Karpas-422 (cell line): ENCODE data around the gene EIF3A. TPM values are rescaled to one million over a fixed set of nuclear protein-coding genes. Genes with fewer than 3 reads are reported as not detected.
"Not testable (repeated sequence)": the region's sequence is repeated elsewhere in the genome, so short reads cannot be mapped to it uniquely, and the experiment has no call there.

Experiments used
- DNase-seq: peaks from one replicate; pipeline ENCODE4 v3.0.0-alpha.2; 2015
- H2AFZ ChIP-seq: fragments of 200-600 bp; sonication (generic); 2 replicates; pipeline ENCODE4 v1.6.1; 2014; ENCODE audit warnings: antibody characterized with exemption, low read length, mixed read lengths
- H3K27ac ChIP-seq: fragments of 200-600 bp; sonication (generic); 2 replicates; pipeline ENCODE4 v1.5.1; 2014; ENCODE audit warnings: mild to moderate bottlenecking, low read length, moderate library complexity
- H3K27me3 ChIP-seq: fragments of 200-600 bp; sonication (generic); 2 replicates; pipeline ENCODE4 v1.6.1; 2014; ENCODE audit warnings: low read length, mixed read lengths
- H3K36me3 ChIP-seq: fragments of 200-600 bp; sonication (generic); 2 replicates; pipeline ENCODE4 v1.6.1; 2014; ENCODE audit warnings: low read length, mixed read lengths; ENCODE audit not compliant: insufficient read depth
- H3K4me1 ChIP-seq: fragments of 200-600 bp; sonication (generic); 2 replicates; pipeline ENCODE4 v1.6.1; 2014; ENCODE audit warnings: mild to moderate bottlenecking, low read length, mixed read lengths
- H3K4me2 ChIP-seq: fragments of 200-600 bp; sonication (generic); 2 replicates; pipeline ENCODE4 v1.6.1; 2014; ENCODE audit warnings: low read length, low read depth, mild to moderate bottlenecking; ENCODE audit not compliant: poor library complexity, severe bottlenecking
- H3K4me3 ChIP-seq: fragments of 200-600 bp; sonication (generic); 2 replicates; pipeline ENCODE4 v1.5.1; 2014; ENCODE audit warnings: mild to moderate bottlenecking, antibody characterized with exemption, low read length, mixed read lengths
- H3K79me2 ChIP-seq: fragments of 200-600 bp; sonication (generic); 2 replicates; pipeline ENCODE4 v1.6.1; 2014; ENCODE audit warnings: mild to moderate bottlenecking, low read length, mixed read lengths
- H3K9ac ChIP-seq: fragments of 200-600 bp; sonication (generic); 2 replicates; pipeline ENCODE4 v1.6.0; 2014; ENCODE audit warnings: low read length
- H3K9me2 ChIP-seq: fragments of 200-600 bp; sonication (generic), shearing (Covaris generic); replicated peaks from 2 replicates; pipeline ENCODE4 v1.6.0; 2014; ENCODE audit warnings: mild to moderate bottlenecking, low read length, moderate library complexity; ENCODE audit not compliant: insufficient read depth
- H3K9me3 ChIP-seq: fragments of 300-700, 200-600 bp; sonication (generic); 2 replicates; pipeline ENCODE4 v1.6.1; 2014; ENCODE audit warnings: low read length, mixed read lengths
- H4K20me1 ChIP-seq: fragments of 200-600 bp; sonication (generic); 2 replicates; pipeline ENCODE4 v1.6.1; 2014; ENCODE audit warnings: mild to moderate bottlenecking, antibody characterized with exemption, low read length, low read depth; ENCODE audit not compliant: insufficient read depth
- total RNA-seq: library from RNA; depleted of rRNA; stranded (reverse); fragments of >200 nt; shearing (Covaris generic); gene quantifications from 2 replicates; pipeline ENCODE4 v1.2.3, GENCODE V29; 2014; ENCODE audit warnings: low replicate concordance

Gene EIF3A
- total RNA-seq, 1 experiment from 2014 or later, result 92.1 TPM

DNA sequence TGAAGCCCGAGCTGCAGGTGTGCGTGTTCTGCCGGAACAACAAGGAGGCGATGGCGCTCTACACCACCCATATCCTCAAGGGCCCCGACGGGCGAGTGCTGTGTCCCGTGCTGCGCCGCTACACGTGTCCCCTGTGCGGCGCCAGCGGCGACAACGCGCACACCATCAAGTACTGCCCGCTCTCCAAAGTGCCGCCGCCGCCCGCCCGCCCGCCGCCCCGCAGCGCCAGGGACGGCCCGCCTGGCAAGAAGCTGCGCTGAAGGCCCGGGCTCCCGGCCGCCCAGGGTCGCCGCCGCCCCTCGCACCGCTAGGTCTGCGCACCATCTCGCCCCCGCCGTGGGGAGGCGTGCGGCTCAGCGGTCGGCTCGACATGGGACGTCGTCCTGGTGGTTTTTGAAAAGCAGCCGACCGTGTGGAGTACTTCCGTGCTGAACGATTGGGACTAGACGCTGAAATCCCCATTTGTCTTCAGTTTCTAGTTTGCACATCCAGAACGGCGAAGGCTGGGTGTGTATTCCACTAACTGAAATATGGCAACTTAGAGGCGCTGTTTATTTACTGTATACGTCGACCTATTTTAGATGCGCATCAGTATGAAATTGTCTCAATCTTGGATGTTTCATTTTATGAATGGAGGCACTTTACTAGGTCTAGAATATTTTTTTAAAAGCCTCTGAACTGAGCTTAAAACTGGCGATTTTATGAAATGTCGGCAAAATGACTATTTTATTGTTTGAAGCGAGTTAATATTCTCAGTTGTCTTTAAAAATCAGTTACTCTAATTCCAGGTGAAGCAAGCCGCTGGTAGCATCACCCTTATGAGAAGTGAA, 50.0 kb downstream of the EIF3A start:
- DNase-seq, result peak; percentile 91
- H3K9me3 ChIP-seq, result no peaks in the 10 kb centered on the region
- H2AFZ ChIP-seq, result no peak overlapping the region
- peaks cover 25% of the 10 kb centered on the region for H4K20me1 ChIP-seq
- H3K36me3 ChIP-seq, result peaks cover 17% of the 10 kb centered on the region
- peaks cover 5% of the 10 kb centered on the region for H3K79me2 ChIP-seq
- peak overlapping the region; percentile 78 for H3K4me2 ChIP-seq
- no peaks in the 10 kb centered on the region for H3K27me3 ChIP-seq
- H3K4me1 ChIP-seq, result peaks cover 49% of the 10 kb centered on the region
- no peaks in the 10 kb centered on the region for H3K9me2 ChIP-seq
- H3K4me3 ChIP-seq, result peak overlapping the region; percentile 59
- peak overlapping the region; percentile 71 for H3K9ac ChIP-seq
- H3K27ac ChIP-seq, result peak overlapping the region; percentile 66

DNA sequence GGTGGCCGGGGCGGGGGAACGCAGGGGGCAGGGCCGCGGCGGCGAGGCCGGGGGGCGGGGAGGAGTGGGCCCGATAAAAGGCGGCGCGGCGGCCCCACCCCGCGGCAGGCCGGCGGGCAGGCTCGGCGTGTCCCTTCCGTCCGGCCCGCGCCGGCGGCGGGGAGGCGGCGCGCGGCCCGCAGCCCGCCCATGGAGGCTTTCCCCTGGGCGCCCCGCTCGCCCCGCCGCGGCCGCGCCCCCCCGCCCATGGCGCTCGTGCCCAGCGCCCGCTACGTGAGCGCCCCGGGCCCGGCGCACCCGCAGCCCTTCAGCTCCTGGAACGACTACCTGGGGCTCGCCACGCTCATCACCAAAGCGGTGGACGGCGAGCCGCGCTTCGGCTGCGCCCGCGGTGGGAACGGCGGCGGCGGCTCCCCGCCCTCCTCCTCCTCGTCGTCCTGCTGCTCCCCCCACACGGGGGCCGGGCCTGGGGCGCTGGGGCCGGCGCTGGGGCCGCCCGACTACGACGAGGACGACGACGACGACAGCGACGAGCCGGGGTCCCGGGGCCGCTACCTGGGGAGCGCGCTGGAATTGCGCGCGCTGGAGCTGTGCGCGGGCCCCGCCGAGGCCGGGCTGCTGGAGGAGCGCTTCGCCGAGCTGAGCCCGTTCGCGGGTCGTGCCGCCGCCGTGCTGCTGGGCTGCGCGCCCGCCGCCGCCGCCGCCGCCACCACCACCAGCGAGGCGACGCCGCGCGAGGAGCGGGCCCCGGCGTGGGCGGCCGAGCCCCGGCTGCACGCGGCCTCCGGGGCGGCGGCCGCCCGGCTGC, 50.8 kb downstream of the EIF3A start, which contains the start of gene NANOS1:
Gene NANOS1, plus strand, starts transcription at position 102 of the 808 bp plus-strand sequence. Its CDS starts 88 bp downstream, at position 190.
- H3K27me3 ChIP-seq, result no peaks in the 10 kb centered on the region
- peaks cover 49% of the 10 kb centered on the region for H3K4me1 ChIP-seq
- peaks cover 25% of the 10 kb centered on the region for H4K20me1 ChIP-seq
- DNase-seq, result no peak
- H3K9me2 ChIP-seq, result no peaks in the 10 kb centered on the region
- H3K4me2 ChIP-seq, result peak within 1 kb of the TSS; percentile 78
- H3K79me2 ChIP-seq, result peaks cover 5% of the 10 kb centered on the region
- peaks cover 16% of the 10 kb centered on the region for H3K36me3 ChIP-seq
- peak within 1 kb of the TSS; percentile 66 for H3K27ac ChIP-seq
- no peak within 1 kb of the TSS for H2AFZ ChIP-seq
- peak within 1 kb of the TSS; percentile 62 for H3K4me3 ChIP-seq
- no peaks in the 10 kb centered on the region for H3K9me3 ChIP-seq
- H3K9ac ChIP-seq, result peak within 1 kb of the TSS; percentile 71

DNA sequence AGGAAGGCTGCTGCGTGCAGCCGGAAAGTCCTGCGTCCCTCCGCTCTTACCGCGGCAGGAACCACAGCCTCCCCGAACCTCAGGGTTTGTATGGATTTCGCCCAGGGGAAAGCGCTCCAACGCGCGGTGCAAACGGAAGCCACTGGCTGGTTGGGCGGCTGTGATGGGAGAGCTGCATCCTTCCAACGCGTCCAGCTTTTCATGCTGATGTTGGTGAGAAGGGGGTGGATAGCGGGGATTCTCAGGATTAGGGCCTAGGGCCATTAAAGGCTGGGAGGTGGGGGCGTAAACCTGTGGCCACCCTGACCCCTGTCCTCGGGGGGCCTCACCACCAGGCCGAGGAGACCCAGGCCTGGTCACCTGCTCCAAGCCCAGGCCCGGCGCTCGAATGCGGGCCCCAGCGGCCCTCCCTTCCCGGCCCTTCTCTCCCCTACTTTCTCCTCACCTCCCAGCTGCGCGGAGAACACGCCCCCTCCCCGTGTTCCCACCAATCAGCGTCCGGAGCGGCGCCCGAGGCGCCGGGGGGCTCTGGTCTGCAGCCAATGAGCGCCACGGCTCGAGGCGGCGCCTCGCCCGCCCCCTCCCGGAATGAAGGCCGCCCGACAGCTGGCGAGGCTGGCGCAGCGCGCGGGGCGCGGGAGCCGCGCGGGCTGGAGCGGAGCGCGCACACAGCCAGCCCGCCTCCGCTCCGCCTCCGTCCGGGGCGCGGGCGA, 51.6 kb downstream of the EIF3A start:
- no peak overlapping the region for H2AFZ ChIP-seq
- no peak overlapping the region for H3K27ac ChIP-seq
- peaks cover 18% of the 10 kb centered on the region for H4K20me1 ChIP-seq
- peak; percentile 95 for DNase-seq
- no peak overlapping the region for H3K9ac ChIP-seq
- H3K79me2 ChIP-seq, result peaks cover 4% of the 10 kb centered on the region
- H3K4me3 ChIP-seq, result no peak overlapping the region
- H3K36me3 ChIP-seq, result peaks cover 9% of the 10 kb centered on the region
- H3K9me2 ChIP-seq, result no peaks in the 10 kb centered on the region
- H3K27me3 ChIP-seq, result no peaks in the 10 kb centered on the region
- peak overlapping the region; percentile 6 for H3K4me2 ChIP-seq
- peaks cover 41% of the 10 kb centered on the region for H3K4me1 ChIP-seq
- H3K9me3 ChIP-seq, result no peaks in the 10 kb centered on the region

DNA sequence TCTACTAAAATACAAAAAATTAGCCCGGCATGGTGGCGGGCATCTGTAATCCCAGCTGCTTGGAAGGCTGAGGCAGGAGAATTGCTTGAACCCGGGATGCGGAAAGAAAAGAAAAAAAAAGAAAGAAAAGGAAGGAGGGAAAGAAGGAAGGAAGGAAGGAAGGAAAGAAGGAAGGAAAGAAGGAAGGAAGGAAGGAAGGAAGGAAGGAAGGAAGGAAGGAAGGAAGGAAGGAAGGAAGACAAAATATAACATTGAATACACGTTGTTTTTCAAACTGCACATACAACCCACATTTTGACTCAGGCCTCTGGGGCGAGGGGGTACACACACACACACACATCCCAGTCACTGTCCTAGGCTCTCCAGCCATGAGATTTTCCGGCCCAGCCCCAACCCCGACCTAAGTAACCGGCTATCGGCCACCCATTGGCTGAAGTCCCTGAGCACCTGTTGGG, 52.1 kb downstream of the EIF3A start:
- not testable (repeated sequence) for H3K4me2 ChIP-seq, H2AFZ ChIP-seq, H3K9ac ChIP-seq, H3K27me3 ChIP-seq, H3K9me3 ChIP-seq, H3K9me2 ChIP-seq, H3K27ac ChIP-seq, DNase-seq, H3K36me3 ChIP-seq, H3K79me2 ChIP-seq, H3K4me3 ChIP-seq
- Histone ChIP-seq H3K4me1 (peaks cover 35% of the 10 kb centered on the region), H4K20me1 (peaks cover 14% of the 10 kb centered on the region; the same call in 1 of the 2 replicates)

GRCh38 chr10:119026301-119027110, 54.1 kb downstream of the EIF3A start:
- Histone ChIP-seq H4K20me1 (peaks cover 3% of the 10 kb centered on the region; the same call in 1 of the 2 replicates), H3K27ac (no peak overlapping the region), H3K9me3 (no peaks in the 10 kb centered on the region), H2AFZ (no peak overlapping the region), H3K79me2 (no peaks in the 10 kb centered on the region), H3K27me3 (no peaks in the 10 kb centered on the region), H3K4me3 (no peak overlapping the region), H3K36me3 (no peaks in the 10 kb centered on the region), H3K4me2 (no peak overlapping the region), H3K9me2 (no peaks in the 10 kb centered on the region), H3K9ac (no peak overlapping the region), H3K4me1 (peaks cover 16% of the 10 kb centered on the region)
- DNase-seq, result no peak

- Histone ChIP-seq H3K4me2 (no peak overlapping the region), H3K4me1 (peaks cover 8% of the 10 kb centered on the region)
These were observed 54.8 kb downstream of the EIF3A start for GRCh38 chr10:119025776-119026175.

GRCh38 chr10:119025336-119025735, 55.3 kb downstream of the EIF3A start:
- Histone ChIP-seq H4K20me1 (no peaks in the 10 kb centered on the region), H3K27me3 (no peaks in the 10 kb centered on the region), H3K9me2 (no peaks in the 10 kb centered on the region), H3K9ac (no peak overlapping the region), H3K36me3 (no peaks in the 10 kb centered on the region), H3K4me3 (no peak overlapping the region), H3K27ac (no peak overlapping the region), H3K9me3 (no peaks in the 10 kb centered on the region), H3K4me2 (no peak overlapping the region), H3K4me1 (peaks cover 4% of the 10 kb centered on the region), H2AFZ (no peak overlapping the region), H3K79me2 (no peaks in the 10 kb centered on the region)
- no peak for DNase-seq

More at GRCh38 chr10:119025776-119026175, 54.8 kb downstream of the EIF3A start:
- no peaks in the 10 kb centered on the region for H3K79me2 ChIP-seq
- H4K20me1 ChIP-seq, result no peaks in the 10 kb centered on the region
- no peak overlapping the region for H2AFZ ChIP-seq
- no peak overlapping the region for H3K4me3 ChIP-seq
- no peaks in the 10 kb centered on the region for H3K36me3 ChIP-seq
- no peaks in the 10 kb centered on the region for H3K9me3 ChIP-seq
- H3K27ac ChIP-seq, result no peak overlapping the region
- no peak overlapping the region for H3K9ac ChIP-seq
- H3K9me2 ChIP-seq, result no peaks in the 10 kb centered on the region
- no peak for DNase-seq
- H3K27me3 ChIP-seq, result no peaks in the 10 kb centered on the region
